ENCODE measurements around the gene CHAF1B.
"Not testable (repeated sequence)": the region's sequence is repeated elsewhere in the genome, so short reads cannot be mapped to it uniquely, and the experiment has no call there.

- not testable (repeated sequence) for TF ChIP-seq HMGN3 (IDR thresholded peaks at IDR 0.05; ENCODE audit: borderline replicate concordance, extremely low read depth, insufficient read length, low read depth, low read length); CHD2 (IDR thresholded peaks at IDR 0.05; ENCODE audit: low read depth, low read length); TAF1 (IDR thresholded peaks at IDR 0.05; ENCODE audit: control insufficient read depth, extremely low read depth, insufficient read depth, low read length, severe bottlenecking)
Measured at GRCh38 chr21:36342581-36342980, 42.6 kb upstream of the CHAF1B start.
